Keratinocyte (primary cell): ENCODE results near the gene BCAS3. TPM values are rescaled to one million over a fixed set of nuclear protein-coding genes. Genes with fewer than 3 reads are reported as not detected.

Experiments used
- DNase-seq: peaks from one replicate; pipeline ENCODE4 v3.0.0-alpha.2; 2011; ENCODE audit warnings: low read depth, missing footprints, low spot score
- FAIRE-seq: peaks from 2 replicates; lab custom pipeline; 2011; peaks lifted over from hg19 to GRCh38; lab: Jason Lieb, UNC
- H2AFZ ChIP-seq: 2 replicates; pipeline ENCODE4 v1.6.0; 2012; ENCODE audit warnings: low read length, control low read depth, inconsistent platforms; ENCODE audit not compliant: control insufficient read depth
- H3K27ac ChIP-seq: 2 replicates; pipeline ENCODE4 v1.5.1; 2011; ENCODE audit warnings: low read length; ENCODE audit not compliant: control insufficient read depth, insufficient read depth
- H3K27me3 ChIP-seq: 3 replicates; pipeline ENCODE4 v1.6.0; 2011; ENCODE audit warnings: low read length; ENCODE audit not compliant: control insufficient read depth, insufficient read depth; ENCODE audit errors: extremely low read depth
- H3K36me3 ChIP-seq, 2 experiments: 2 replicates in 1 of 2; 3 replicates in 1 of 2; pipeline ENCODE4 v1.5.1; 2011; ENCODE audit warnings: low read length in 2 of 2, mild to moderate bottlenecking in 1 of 2; ENCODE audit not compliant: control insufficient read depth in 2 of 2, insufficient read depth in 2 of 2; ENCODE audit errors: extremely low read depth in 1 of 2
- H3K4me1 ChIP-seq: 3 replicates; pipeline ENCODE4 v1.5.1; 2011; ENCODE audit warnings: low read length; ENCODE audit not compliant: control insufficient read depth, insufficient read depth; ENCODE audit errors: extremely low read depth
- H3K4me2 ChIP-seq: 3 replicates; pipeline ENCODE4 v1.6.0; 2011; ENCODE audit warnings: low read depth, low read length; ENCODE audit not compliant: control insufficient read depth, insufficient read depth; ENCODE audit errors: extremely low read depth
- H3K4me3 ChIP-seq, 3 experiments: fragments of 200-600 bp in 1 of 3; sonication (generic) in 1 of 3; 2 replicates in 2 of 3; 3 replicates in 1 of 3; pipeline ENCODE4 v1.5.1; 2011 to 2016; ENCODE audit warnings: low read length in 3 of 3, mild to moderate bottlenecking in 3 of 3, control low read depth in 2 of 3, inconsistent platforms in 1 of 3, low read depth in 1 of 3, mixed read lengths in 1 of 3, mixed run types in 1 of 3, moderate library complexity in 1 of 3; ENCODE audit not compliant: control insufficient read depth in 2 of 3, insufficient read depth in 2 of 3; ENCODE audit errors: extremely low read depth in 1 of 3
- H3K79me2 ChIP-seq: 2 replicates; pipeline ENCODE4 v1.6.0; 2012; ENCODE audit warnings: low read length; ENCODE audit not compliant: control insufficient read depth, insufficient read depth
- H3K9ac ChIP-seq: 3 replicates; pipeline ENCODE4 v1.6.0; 2011; ENCODE audit warnings: low read length; ENCODE audit not compliant: control insufficient read depth, insufficient read depth; ENCODE audit errors: extremely low read depth
- H3K9me1 ChIP-seq: 3 replicates; pipeline ENCODE4 v1.6.0; 2011; ENCODE audit warnings: low read length; ENCODE audit not compliant: control insufficient read depth, insufficient read depth; ENCODE audit errors: extremely low read depth
- H3K9me3 ChIP-seq: 2 replicates; pipeline ENCODE4 v1.5.1; 2012; ENCODE audit warnings: low read depth, low read length; ENCODE audit not compliant: control insufficient read depth
- H4K20me1 ChIP-seq: 3 replicates; pipeline ENCODE4 v1.6.0; 2011; ENCODE audit warnings: low read length; ENCODE audit not compliant: control insufficient read depth, insufficient read depth; ENCODE audit errors: extremely low read depth
- CTCF ChIP-seq, 3 experiments: IDR thresholded peaks in 1 of 3; conservative IDR thresholded peaks in 1 of 3; optimal IDR thresholded peaks in 1 of 3; 2 replicates in 2 of 3; 3 replicates in 1 of 3; pipeline versions ENCODE3 to v1.5.1; 2011; ENCODE audit warnings: low read length in 3 of 3, mild to moderate bottlenecking in 3 of 3, moderate library complexity in 2 of 3, control low read depth in 1 of 3, inconsistent platforms in 1 of 3; ENCODE audit not compliant: insufficient read depth in 2 of 3; ENCODE audit errors: extremely low read depth in 1 of 3
- EZH2 ChIP-seq: IDR thresholded peaks from one replicate; pipeline ENCODE4 v1.6.1; 2012; ENCODE audit warnings: inconsistent platforms, mild to moderate bottlenecking, low read length, moderate library complexity
- dilution Hi-C: fragments of 300-500 bp; cut with MboI; formaldehyde crosslinking; loops from one replicate; pipeline ENCODE4 v1.7.0; 2020; ENCODE audit warnings: low sequenced_read_pairs; ENCODE audit not compliant: extremely low pct_ligation_motif_present
- polyA plus RNA-seq, 5 experiments: library from polyadenylated mRNA; depleted of rRNA in 3 of 5; stranded (reverse) in 3 of 5; stranded (forward) in 1 of 5; unstranded in 1 of 5; fragments of >200 nt; gene quantifications; 1 replicate in 1 of 5; 2 replicates in 3 of 5; 3 replicates in 1 of 5; pipeline versions ENCODE4 v1.2.1 to v1.2.3, GENCODE V29; 2011 to 2012; ENCODE audit warnings: missing spikeins in 2 of 5, low read depth in 1 of 5, low replicate concordance in 1 of 5

The BCAS3 gene
- polyA plus RNA-seq, 1 donor (not counting 4 experiments of a cell fraction or from before 2014, with no cell fraction given): 11.8 TPM

GRCh38 chr17:61076621-61077031 is 399.0 kb downstream of the BCAS3 start:
- Histone ChIP-seq H3K9ac (no peak overlapping the region), H3K79me2 (no peaks in the 10 kb centered on the region), H3K27me3 (no peaks in the 10 kb centered on the region), H3K9me1 (no peaks in the 10 kb centered on the region), H3K4me3 (no peak overlapping the region), H4K20me1 (no peaks in the 10 kb centered on the region), H3K27ac (no peak overlapping the region), H3K9me3 (no peaks in the 10 kb centered on the region), H3K4me2 (no peak overlapping the region), H3K4me1 (no peaks in the 10 kb centered on the region), H3K36me3 (no peaks in the 10 kb centered on the region), H2AFZ (no peak overlapping the region)
- FAIRE-seq (no peak), DNase-seq (no peak)
- dilution Hi-C loops: no loop called here
- TF ChIP-seq EZH2 (no peak), CTCF (optimal IDR thresholded peaks at IDR 0.05 in 1 of 3, IDR thresholded peaks at IDR 0.05 in 1 of 3, conservative IDR thresholded peaks at IDR 0.05 in 1 of 3; ENCODE audit: extremely low read depth in 1 of 3, insufficient read depth in 2 of 3, low read length in 3 of 3) (no peak)

- Histone ChIP-seq H2AFZ (no peak overlapping the region), H3K27me3 (no peaks in the 10 kb centered on the region), H3K27ac (no peak overlapping the region), H3K36me3 (no peaks in the 10 kb centered on the region), H3K9me3 (no peaks in the 10 kb centered on the region), H3K4me3 (no peak overlapping the region), H3K9ac (no peak overlapping the region), H3K4me1 (no peaks in the 10 kb centered on the region), H4K20me1 (no peaks in the 10 kb centered on the region), H3K9me1 (no peaks in the 10 kb centered on the region), H3K79me2 (no peaks in the 10 kb centered on the region), H3K4me2 (no peak overlapping the region)
- FAIRE-seq (no peak), DNase-seq (no peak)
- dilution Hi-C loops: no loop called here
- TF ChIP-seq CTCF (optimal IDR thresholded peaks at IDR 0.05 in 1 of 3, IDR thresholded peaks at IDR 0.05 in 1 of 3, conservative IDR thresholded peaks at IDR 0.05 in 1 of 3; ENCODE audit: extremely low read depth in 1 of 3, insufficient read depth in 2 of 3, low read length in 3 of 3) (no peak), EZH2 (no peak)
Measured at GRCh38 chr17:61081959-61082358, 404.3 kb downstream of the BCAS3 start.
